ENCODE measurements around the gene MOCS2. TPM values are rescaled to one million over a fixed set of nuclear protein-coding genes. Genes with fewer than 3 reads are reported as not detected.
A peak's percentile ranks its signal among the peaks of the same experiment; 100 is the strongest.

MOCS2 gene
- total RNA-seq, 2 donors from 2014 or later: 44.2 to 45.5 TPM

- DNase-seq (ENCODE audit: low spot score): no peak
- Histone ChIP-seq H3K27ac (peak overlapping the region in 1 of 2 donors; percentile 59), H3K36me3 (no peaks in the 10 kb centered on the region), H3K4me1 (ENCODE audit: control insufficient read depth in 1 of 2, low read depth in 2 of 2) (peaks cover 12 to 26% of the 10 kb centered on the region in 2 donors), H3K4me3 (peak overlapping the region; percentile 91), H3K9me3 (no peaks in the 10 kb centered on the region), H3K27me3 (replicated peaks; ENCODE audit: insufficient read depth) (no peaks in the 10 kb centered on the region)
- TF ChIP-seq CTCF (IDR thresholded peaks at IDR 0.05): no peak
- no peak for ATAC-seq (ENCODE audit: insufficient number of reproducible peaks, low FRiP score, low read depth)
Measured at GRCh38 chr5:53110156-53110555, 599 bp upstream of the MOCS2 start.

- DNase-seq (ENCODE audit: low spot score): no peak
- no peaks in the 10 kb centered on the region for H3K27me3 ChIP-seq (replicated peaks; ENCODE audit: insufficient read depth)
- ATAC-seq (ENCODE audit: insufficient number of reproducible peaks, low FRiP score, low read depth): no peak
- H3K4me1 ChIP-seq (ENCODE audit: control insufficient read depth in 1 of 2, low read depth in 2 of 2): peaks cover 12 to 26% of the 10 kb centered on the region in 2 donors
- peak overlapping the region; percentile 91 for H3K4me3 ChIP-seq
- peak overlapping the region in 1 of 2 donors; percentile 59 for H3K27ac ChIP-seq
- H3K36me3 ChIP-seq: no peaks in the 10 kb centered on the region
- no peak for TF ChIP-seq CTCF (IDR thresholded peaks at IDR 0.05)
- H3K9me3 ChIP-seq: no peaks in the 10 kb centered on the region
Measured at GRCh38 chr5:53109056-53109442, 508 bp downstream of the MOCS2 start.

- Histone ChIP-seq H3K36me3 (peaks cover 9% of the 10 kb centered on the region), H3K4me3 (no peak overlapping the region), H3K27ac (no peak overlapping the region), H3K27me3 (replicated peaks; ENCODE audit: insufficient read depth) (no peaks in the 10 kb centered on the region), H3K4me1 (ENCODE audit: control insufficient read depth in 1 of 2, low read depth in 2 of 2) (peaks cover 12 to 26% of the 10 kb centered on the region in 2 donors), H3K9me3 (no peaks in the 10 kb centered on the region)
- ATAC-seq (ENCODE audit: insufficient number of reproducible peaks, low FRiP score, low read depth): no peak
- no peak for TF ChIP-seq CTCF (IDR thresholded peaks at IDR 0.05)
- DNase-seq (ENCODE audit: low spot score): no peak
Measured at GRCh38 chr5:53105611-53106300, 3.8 kb downstream of the MOCS2 start.

GRCh38 chr5:53100606-53101005 is 9.0 kb downstream of the MOCS2 start:
- no peaks in the 10 kb centered on the region for H3K9me3 ChIP-seq
- H3K27ac ChIP-seq: no peak overlapping the region
- no peak overlapping the region for H3K4me3 ChIP-seq
- peaks cover 0 to 7% of the 10 kb centered on the region in 2 donors for H3K4me1 ChIP-seq (ENCODE audit: control insufficient read depth in 1 of 2, low read depth in 2 of 2)
- ATAC-seq (ENCODE audit: insufficient number of reproducible peaks, low FRiP score, low read depth) (no peak), DNase-seq (ENCODE audit: low spot score) (no peak)
- peaks cover 20% of the 10 kb centered on the region for H3K36me3 ChIP-seq
- TF ChIP-seq CTCF (IDR thresholded peaks at IDR 0.05): no peak
- no peaks in the 10 kb centered on the region for H3K27me3 ChIP-seq (replicated peaks; ENCODE audit: insufficient read depth)

GRCh38 chr5:53099546-53099945 is 10.0 kb downstream of the MOCS2 start:
- Histone ChIP-seq H3K9me3 (no peaks in the 10 kb centered on the region), H3K4me3 (no peak overlapping the region), H3K36me3 (peaks cover 20% of the 10 kb centered on the region), H3K27me3 (replicated peaks; ENCODE audit: insufficient read depth) (no peaks in the 10 kb centered on the region), H3K27ac (peak overlapping the region in 1 of 2 donors; percentile 18), H3K4me1 (ENCODE audit: control insufficient read depth in 1 of 2, low read depth in 2 of 2) (peaks cover 0 to 7% of the 10 kb centered on the region in 2 donors)
- ATAC-seq (ENCODE audit: insufficient number of reproducible peaks, low FRiP score, low read depth) (no peak), DNase-seq (ENCODE audit: low spot score) (no peak)
- TF ChIP-seq CTCF (IDR thresholded peaks at IDR 0.05): no peak
